NCI-H524 (cell line): ENCODE data around the gene DIAPH2.
A peak's percentile ranks its signal among the peaks of the same experiment; 100 is the strongest.

Experiments used
- DNase-seq, 2 experiments: peaks; one replicate each; lab custom pipeline; 2025; lab: John Stamatoyannopoulos, UW

The DIAPH2 gene

DNA sequence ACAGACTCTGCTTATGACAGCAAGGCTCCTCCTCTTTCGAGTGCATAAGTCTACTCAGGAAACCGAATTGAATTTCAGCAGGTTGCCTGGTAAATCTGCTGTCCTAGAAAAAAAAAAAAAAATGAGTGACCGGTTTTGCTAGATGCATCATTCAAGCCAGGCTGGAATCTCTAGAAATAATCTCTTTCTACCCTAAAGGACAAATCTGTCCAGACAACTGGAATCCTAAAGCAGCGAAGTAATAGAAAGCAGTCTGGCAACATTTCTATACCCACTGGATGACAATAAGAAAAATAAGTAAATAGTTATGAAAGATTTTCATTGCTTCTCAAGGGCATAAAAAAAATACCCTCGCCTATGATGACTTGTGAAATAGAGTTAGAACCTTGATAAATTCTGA lies 902.5 kb downstream of the DIAPH2 start:
- DNase-seq = peak; percentile 10 to 58

DNA sequence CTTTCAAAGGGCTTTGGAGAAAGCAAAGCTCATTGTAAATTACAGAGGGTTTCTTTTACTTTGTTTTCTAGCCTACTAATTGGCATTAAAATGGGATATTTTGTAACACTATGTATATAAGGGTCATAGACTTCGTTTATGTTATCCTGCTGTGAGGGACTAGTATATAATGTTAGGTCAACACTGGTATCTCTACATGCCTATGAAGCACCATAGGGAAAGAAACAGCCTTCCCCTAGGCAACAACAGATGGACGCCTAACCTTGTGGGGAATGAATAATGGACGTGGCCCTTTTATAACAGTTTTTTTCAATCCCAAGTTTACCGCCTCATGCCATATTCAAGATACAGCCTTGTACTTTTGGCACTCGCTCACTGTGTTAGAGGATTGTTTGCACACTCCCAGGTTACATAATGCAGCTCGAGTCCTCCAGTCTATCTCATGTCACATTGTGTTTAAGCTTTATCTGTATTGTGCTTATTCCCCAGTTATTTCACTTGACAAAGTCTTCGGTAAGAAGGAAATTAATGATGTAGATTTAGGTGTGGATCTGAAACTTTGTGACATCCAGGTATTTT lies 910.1 kb downstream of the DIAPH2 start:
- no peak for DNase-seq

DNA sequence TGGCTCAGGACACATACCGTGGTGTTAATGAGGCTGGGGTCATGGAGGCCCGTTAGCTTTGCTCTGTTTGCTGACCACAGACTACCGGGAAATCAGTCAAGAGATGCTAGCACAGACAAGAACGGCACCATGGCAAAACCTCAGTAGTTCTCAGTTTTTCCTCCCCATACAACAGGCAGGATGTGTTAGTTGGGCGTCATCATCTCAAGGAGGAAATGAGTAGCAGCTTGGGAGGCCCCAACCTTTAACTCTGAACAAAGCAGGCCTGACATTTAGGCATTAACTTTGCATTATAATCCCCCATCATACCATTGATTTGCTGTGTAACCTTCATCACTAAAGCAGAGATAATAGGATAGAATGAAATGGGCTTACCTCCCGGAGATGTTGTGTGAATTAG lies 913.3 kb downstream of the DIAPH2 start:
- DNase-seq = peak in 1 of 2 experiments; percentile 4

DNA sequence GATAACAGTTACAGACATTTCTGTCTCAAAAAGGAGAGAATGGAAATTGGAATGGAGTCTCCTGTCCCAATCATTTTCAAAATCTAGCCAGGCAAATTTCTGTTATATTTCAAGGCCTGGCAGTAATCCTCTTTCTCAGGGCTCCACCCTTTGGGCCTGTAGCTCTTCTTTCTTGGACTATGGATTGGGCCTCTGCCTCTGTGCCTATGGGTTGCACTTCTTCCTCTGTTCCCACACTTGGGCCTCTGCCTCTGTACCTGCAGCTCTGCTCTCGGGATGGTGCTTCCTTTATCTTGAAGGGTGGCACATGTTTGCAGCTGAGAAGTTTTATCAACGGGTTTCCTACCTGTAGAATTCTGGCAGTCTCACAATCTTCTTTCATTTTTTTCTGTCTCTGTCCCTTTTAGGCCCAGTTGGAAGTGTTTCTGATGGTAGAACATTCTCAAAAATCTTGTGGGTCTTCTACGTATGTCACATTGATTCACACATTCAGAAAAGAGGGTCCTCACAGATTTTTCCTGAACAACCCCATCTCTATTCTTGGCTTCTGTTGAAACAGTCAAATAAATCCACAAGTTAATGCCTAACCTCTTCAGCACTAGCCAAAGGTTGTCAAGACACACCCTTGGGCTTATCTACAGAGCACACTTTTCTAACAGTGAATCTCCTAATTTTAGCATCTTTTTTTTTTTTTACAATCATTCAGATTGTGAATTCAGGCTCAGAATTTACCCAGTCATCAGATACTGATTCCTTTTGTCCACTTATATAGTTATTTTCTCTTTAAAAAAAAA lies 918.0 kb downstream of the DIAPH2 start:
- DNase-seq = no peak

DNA sequence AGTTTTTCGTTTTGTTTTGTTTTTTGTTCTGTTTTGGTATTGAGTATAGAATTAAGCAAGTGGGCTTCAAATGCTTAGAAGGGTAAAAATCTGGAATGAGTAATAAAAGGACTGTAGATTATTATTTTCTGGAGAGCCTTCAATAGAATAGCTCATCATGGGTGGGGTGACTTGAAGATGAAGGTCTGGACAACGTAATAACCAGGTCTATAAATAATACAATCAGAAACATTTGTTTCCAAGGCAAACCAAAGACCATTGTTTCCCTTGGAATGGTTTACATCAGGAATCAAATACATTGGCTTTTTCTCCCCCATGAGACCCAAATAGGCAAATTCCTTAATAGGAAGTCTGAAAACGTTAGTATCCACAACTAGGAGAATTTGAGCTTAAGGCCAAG lies 920.6 kb downstream of the DIAPH2 start:
- no peak for DNase-seq

DNA sequence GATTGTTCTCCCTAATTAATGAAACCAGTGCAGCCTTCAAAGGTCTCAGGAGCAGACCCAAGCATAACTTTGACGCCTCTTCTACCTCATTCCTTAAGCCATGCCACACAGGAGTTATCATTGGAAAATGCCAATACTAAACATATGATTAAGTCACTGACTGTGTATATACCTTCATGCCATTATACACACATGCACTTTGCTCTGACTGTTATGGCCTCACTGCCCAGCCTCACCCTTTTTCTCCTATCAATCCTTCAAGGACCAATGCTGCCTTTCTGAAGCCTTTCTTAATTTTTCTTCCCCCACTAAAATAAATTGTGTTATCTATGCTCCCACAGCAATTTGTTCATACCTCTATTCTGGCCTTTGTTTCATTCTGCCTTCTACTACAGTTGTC lies 924.7 kb downstream of the DIAPH2 start:
- no peak for DNase-seq

DNA sequence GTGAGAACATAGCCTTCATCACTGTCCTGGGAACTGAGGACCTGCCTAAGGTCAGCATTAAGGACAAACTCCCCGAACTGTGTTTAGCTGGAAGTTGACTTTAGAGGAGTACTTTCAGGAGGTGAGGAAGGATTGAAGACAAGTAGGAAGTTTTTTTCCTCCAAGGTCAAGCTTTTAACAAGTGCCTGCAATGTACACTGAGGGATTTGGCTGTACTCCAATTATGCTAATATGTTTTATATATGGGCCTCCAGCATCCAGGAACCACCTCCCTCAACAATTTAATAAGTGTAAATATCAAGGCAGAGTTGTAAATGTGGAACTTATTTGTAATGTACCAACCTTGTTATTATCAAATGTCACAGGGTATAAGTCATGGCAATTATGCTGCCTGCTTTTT lies 925.3 kb downstream of the DIAPH2 start:
- DNase-seq = no peak

DNA sequence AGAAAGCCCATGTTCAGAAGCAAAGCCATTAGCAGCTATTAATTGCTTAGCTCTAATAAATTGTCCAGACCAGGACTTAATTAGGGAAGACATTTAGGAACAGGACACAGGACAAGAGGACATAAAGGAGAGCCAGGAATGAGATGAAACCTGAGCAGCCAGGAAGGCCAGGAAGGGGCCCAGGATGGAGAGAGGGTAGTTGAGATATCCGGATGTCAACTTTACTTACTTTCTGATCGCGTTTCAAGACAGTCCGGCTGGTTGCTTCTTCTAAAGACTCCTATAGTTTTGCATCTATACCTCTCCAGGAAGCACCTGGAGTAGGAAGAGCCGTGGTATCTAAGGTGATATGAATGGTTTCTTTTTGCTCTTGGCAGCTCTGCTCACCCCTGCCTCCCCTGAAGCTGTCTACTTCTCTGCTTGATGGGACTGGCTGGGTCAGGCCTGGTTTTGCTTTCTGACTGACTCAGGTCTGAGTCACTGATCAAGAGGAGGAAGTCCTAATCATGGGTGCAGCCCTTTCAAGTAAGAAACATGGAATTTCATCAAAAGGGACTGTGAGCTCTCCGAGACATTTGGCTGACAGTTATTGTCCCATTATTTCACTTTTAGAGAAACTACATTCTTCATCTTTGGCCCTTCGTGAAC lies 932.4 kb downstream of the DIAPH2 start:
- no peak for DNase-seq

DNA sequence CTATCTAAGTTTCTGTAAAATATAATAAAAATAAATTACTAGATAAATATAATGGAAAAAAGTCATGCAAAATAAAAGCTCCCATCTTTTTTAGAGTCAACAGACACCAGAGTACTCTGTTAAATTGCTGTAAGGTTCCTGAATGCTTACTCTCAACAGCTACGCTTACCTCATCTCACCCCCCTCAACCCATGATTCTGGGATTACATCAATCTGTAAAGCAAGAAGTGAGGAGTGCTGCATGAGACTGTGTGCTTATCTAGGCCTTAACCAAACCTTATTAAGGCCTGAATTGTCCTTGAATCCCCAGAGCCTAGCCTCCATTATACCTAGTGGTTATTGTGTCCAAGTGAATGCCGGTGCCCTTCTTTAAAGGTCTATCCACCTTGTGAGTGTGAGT lies 934.9 kb downstream of the DIAPH2 start:
- no peak for DNase-seq

DNA sequence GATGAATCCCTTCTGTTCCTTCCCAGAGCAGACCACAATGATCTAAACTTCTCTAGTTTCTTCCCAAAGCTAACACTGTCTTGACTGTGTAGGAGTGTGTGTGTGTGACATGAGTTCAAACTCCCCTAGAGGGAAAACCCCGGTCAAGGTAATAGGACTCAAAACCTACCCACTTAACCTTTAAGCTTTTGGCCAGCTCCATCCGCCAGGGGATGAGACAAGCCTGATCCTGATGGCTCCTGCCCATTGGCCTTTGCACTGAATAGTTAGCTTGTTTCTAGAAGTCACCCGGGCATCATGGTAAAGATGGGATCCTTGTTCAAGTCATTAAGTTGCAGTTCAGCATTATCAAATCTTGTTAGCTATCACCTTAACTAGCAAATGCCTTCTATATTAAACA lies 937.5 kb downstream of the DIAPH2 start:
- DNase-seq = no peak

DNA sequence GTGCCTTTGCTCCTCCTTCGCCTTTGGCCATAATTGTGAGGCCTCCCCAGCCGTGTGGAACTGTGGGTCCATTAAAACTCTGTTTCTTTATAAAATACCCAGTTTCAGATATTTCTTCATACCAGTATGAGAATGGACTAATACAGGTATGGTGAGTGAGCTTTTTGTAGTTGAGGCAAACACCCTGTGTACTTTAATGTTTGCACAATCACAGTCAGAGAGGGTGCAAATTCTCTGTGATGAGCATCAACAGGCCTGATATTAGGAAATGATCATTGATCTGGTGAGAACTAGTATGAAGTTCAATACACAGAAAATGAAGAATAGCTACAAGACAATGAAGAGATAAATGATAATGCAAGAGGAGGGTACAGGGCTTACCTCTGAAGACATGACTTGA lies 943.7 kb downstream of the DIAPH2 start:
- DNase-seq = no peak

DNA sequence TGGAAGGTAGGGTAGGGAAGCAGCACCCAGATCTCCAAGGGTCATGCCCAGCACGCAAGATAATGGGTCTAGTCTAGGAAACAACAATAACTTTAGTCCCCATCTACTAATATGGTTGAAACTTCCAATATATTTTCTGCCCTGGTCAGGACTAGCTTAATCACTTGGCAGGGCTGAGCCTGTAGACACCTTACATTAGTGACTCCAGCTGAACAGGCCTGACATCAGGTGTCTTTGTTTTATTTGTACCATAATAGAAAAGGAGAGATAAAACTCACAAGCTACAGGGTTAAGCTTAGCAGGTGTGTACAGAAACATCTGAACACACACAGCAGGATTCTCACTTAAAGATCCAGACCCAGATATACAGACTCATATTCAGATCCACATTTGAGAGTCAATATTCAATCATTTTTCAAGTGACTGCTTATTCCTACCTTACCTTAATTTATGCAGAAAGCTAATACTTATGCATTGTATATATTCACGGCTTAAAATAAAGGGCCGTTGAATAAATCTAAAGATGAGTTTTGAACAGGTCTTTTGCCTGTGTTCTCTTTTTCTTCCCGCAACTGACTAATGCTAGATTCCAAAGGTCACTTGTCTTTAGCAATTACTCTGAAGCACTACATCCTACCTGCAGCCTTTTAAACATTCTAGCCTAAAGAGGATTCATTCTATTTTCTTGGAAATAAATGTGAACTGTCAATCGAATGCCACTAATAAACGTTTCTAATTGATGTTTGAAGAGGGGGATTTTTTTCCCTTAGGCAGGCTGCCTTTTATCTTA lies 944.4 kb downstream of the DIAPH2 start:
- no peak for DNase-seq

DNA sequence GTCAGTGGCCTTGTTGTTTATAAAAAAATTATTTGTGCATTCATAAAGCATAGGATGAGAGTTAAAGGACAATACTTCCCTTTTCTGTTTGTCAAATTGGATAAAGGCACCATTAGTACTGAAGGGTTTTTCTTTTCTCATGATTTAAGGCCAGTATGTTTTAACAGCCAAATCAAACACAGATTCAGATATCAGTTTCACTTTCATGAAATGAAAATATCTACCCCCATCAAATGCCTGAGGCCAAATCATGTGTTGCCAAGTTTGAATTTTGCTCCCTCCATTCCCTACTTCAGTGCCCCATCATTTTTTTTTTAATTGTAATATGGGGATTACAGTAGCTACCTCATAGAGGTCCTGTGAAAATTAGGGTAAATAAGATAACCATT lies 944.9 kb downstream of the DIAPH2 start:
- DNase-seq = no peak

DNA sequence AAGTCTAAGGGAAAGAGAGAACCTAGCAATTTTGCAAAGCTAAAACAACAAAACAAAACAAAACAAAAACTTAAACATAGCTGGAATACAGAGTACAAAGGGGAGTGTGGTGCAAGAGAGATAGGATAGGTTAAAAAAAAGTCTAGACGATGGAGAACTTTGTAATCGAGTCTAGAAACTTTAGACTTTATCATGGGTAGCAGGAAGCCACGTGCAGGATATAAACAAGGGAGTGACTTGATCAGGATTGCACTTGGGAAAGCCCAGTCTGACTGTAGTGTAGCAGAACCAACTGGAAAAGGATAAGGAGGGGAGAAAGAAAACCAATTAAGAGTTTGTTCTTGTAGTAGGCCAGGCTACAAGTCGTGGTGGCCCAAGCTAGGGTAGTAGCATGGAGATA lies 949.2 kb downstream of the DIAPH2 start:
- DNase-seq = no peak

DNA sequence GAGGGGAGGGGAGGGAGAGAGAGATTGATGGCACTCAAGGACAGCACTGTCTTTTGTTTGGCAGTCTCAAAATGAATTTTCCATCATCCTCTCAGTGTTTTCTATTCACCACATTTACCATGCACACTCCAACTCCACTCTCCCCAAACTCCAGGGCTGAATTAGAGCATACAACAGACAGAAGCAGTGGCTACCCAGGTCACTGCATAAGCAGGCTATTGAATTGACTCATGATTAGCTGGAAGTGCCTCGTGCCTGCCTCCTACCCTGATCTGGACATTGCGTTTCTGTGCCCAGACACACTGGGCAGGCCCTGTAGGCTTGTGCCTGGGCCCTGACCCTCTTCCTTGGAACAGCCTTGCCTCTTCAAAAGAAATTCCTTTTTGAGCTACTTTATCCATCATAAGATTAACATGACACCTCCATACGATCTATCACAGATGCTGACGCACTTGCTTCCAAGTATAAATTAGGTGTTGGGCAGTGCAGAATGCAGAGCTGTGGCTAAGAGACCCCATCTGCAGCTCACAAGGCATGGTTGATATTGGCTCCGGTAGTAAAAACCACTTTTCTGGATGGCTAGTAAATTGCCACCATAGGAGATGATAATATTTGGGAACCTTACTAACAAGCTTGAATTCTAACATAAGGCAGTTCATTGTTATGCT lies 952.0 kb downstream of the DIAPH2 start:
- DNase-seq = peak in 1 of 2 experiments; percentile 68

DNA sequence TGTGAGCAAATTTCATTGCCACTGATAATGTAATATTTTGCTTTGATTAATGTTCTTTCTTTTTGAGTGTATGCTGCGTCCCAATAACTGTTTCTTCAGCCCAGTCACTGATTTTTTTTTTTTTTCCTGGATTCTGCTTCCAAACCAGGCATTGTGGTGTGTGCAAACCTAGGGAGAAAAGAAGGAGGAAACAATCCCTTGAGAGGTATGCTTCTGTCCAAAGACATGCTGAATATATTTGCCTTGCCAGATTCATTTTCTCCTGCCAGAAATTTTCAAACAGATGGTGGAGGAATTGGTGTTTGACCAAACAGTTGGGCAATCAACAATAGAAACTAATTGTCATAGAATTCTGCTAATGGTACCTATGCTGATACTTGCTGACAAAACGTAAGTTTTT lies 952.6 kb downstream of the DIAPH2 start:
- DNase-seq = peak; percentile 9 to 25

DNA sequence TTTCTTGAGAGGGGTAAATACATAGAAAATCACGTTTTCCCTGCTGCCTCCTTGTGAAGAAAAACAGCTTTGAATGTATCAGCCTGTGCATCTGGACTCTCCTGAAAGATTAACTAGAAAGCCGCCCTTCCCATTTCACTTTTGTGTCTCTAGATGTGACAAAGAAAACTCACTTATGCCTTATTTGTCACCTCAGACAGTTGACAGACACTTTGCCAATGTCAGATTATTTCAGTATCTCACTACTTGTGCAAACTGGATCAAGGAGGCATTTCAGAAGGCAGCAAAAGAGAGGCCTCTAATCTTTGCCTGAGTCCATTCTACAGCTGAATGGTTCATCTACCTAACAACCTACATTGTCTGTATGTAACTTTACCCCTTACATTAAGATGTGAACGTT lies 954.0 kb downstream of the DIAPH2 start:
- peak; percentile 22 to 48 for DNase-seq

DNA sequence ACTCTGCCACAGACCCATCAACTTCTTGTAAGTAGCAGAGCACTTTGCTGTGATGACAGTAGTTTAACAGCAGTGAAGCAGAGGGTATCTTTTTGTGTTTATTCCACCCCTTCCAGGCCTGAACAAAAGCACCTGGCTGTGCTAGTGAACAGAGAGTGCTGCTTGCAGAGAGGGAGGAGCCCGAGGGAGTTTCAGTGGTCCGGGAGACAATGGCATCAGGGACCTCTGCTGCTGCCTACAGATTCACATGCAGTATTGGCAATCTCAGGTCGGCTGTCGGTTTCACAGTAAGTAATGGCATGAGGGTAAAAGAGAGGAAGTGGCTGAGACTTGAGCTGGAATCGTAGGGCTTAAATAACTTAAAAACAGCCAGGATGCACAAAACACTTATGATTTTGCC lies 954.9 kb downstream of the DIAPH2 start:
- DNase-seq = peak; percentile 83 to 87
